Sigmoid colon (tissue), 4 donors: Measurements from ENCODE around the gene TRPV4.

Experiments used
- CTCF ChIP-seq, 4 experiments: fragments of 450-650 bp in 3 of 4; fragments of 200-600 bp in 1 of 4; IDR thresholded peaks; one replicate each; pipeline ENCODE4 v1.5.1; 2016 to 2019; ENCODE audit warnings: antibody characterized with exemption in 4 of 4, mild to moderate bottlenecking in 3 of 4, moderate library complexity in 2 of 4
- POLR2A ChIP-seq, 2 donors: fragments of 450-650 bp; IDR thresholded peaks; one replicate each; pipeline ENCODE4 v1.6.1; 2016; ENCODE audit warnings: antibody characterized with exemption in 2 of 2, mild to moderate bottlenecking in 2 of 2, moderate library complexity in 2 of 2
- POLR2AphosphoS5 ChIP-seq, 4 donors: sonication (generic); formaldehyde crosslinking; IDR thresholded peaks; one replicate each; pipeline ENCODE4 v1.6.1; 2017; ENCODE audit warnings: antibody characterized with exemption in 4 of 4

- TF ChIP-seq CTCF (IDR thresholded peaks at IDR 0.05) (no peak), POLR2AphosphoS5 (IDR thresholded peaks at IDR 0.05) (no peak), POLR2A (IDR thresholded peaks at IDR 0.05) (no peak)
Observed at GRCh38 chr12:109743076-109743910, 89.9 kb downstream of the TRPV4 start.
